IMR-90 (cell line): ENCODE data around the gene ETV6. TPM values are rescaled to one million over a fixed set of nuclear protein-coding genes. Genes with fewer than 3 reads are reported as not detected.

Experiments
- ATAC-seq: fragments of 200-7000 bp; cut with Tn5 transposase; 2 replicates; pipeline ENCODE4 v1.9.1; 2020; ENCODE audit warnings: low read depth, mild to moderate bottlenecking, moderate library complexity
- BruUV-seq: library from RNA; stranded (reverse); fragments of 400-500 nt; replicated peaks from 2 replicates; lab custom pipeline; 2021; lab: Mats Ljungman, UMichigan
- CTCF ChIA-PET: fragments of 300-600 bp; formaldehyde crosslinking; extraction: SDS; loops from one replicate; lab custom pipeline; 2021; ENCODE audit warnings: antibody characterized with exemption; lab: Yijun Ruan, JAX
- POLR2A ChIA-PET: fragments of 300-600 bp; sonication (Branson Sonifier 250); formaldehyde crosslinking; loops from one replicate; lab custom pipeline; 2022; ENCODE audit warnings: antibody characterized with exemption; ENCODE audit not compliant: unreplicated experiment; lab: Charles Lee
- DNase-seq: peaks from one replicate; pipeline ENCODE4 v3.0.0; 2013
- H2AFZ ChIP-seq: replicated peaks from 2 replicates; pipeline ENCODE3; 2013; ENCODE audit warnings: low read length, mild to moderate bottlenecking; ENCODE audit not compliant: poor library complexity
- H2AK5ac ChIP-seq: 2 replicates; pipeline ENCODE4 v1.6.1; 2013; ENCODE audit warnings: low read depth, low read length, inconsistent platforms
- H2AK9ac ChIP-seq: replicated peaks from 2 replicates; pipeline ENCODE3; 2013; ENCODE audit warnings: mild to moderate bottlenecking, low read depth, low read length, moderate library complexity; ENCODE audit not compliant: poor library complexity
- H2BK120ac ChIP-seq: 2 replicates; pipeline ENCODE4 v1.6.1; 2013; ENCODE audit warnings: low read depth, low read length, inconsistent platforms
- H2BK15ac ChIP-seq: 3 replicates; pipeline ENCODE4 v1.6.1; 2013; ENCODE audit warnings: low read depth, low read length, inconsistent platforms
- H2BK20ac ChIP-seq: 2 replicates; pipeline ENCODE4 v1.6.1; 2013; ENCODE audit warnings: low read depth, mild to moderate bottlenecking, inconsistent platforms, low read length, moderate library complexity
- H2BK5ac ChIP-seq: 2 replicates; pipeline ENCODE4 v1.6.1; 2013; ENCODE audit warnings: mild to moderate bottlenecking, low read depth, low read length, inconsistent platforms; ENCODE audit not compliant: poor library complexity, severe bottlenecking
- H3K14ac ChIP-seq: replicated peaks from 2 replicates; pipeline ENCODE4 v1.6.1; 2013; ENCODE audit warnings: low read depth, low read length, inconsistent platforms
- H3K18ac ChIP-seq: 2 replicates; pipeline ENCODE4 v1.6.1; 2013; ENCODE audit warnings: low read depth, low read length, control low read depth
- H3K23ac ChIP-seq: 2 replicates; pipeline ENCODE4 v1.6.1; 2013; ENCODE audit warnings: low read depth, low read length, inconsistent platforms
- H3K27ac ChIP-seq: 2 replicates; pipeline ENCODE4 v1.5.1; 2013; ENCODE audit warnings: mild to moderate bottlenecking, control low read depth, low read length; ENCODE audit not compliant: insufficient read depth
- H3K27me3 ChIP-seq: 2 replicates; pipeline ENCODE4 v1.6.1; 2013; ENCODE audit warnings: low read length; ENCODE audit not compliant: control insufficient read depth, insufficient read depth
- H3K36me3 ChIP-seq: 2 replicates; pipeline ENCODE4 v1.6.1; 2013; ENCODE audit warnings: low read length, mixed read lengths; ENCODE audit not compliant: control insufficient read depth, insufficient read depth
- H3K4ac ChIP-seq: 2 replicates; pipeline ENCODE4 v1.6.1; 2013; ENCODE audit warnings: low read depth, low read length, inconsistent platforms
- H3K4me1 ChIP-seq: 2 replicates; pipeline ENCODE4 v1.6.1; 2013; ENCODE audit warnings: low read length, mixed read lengths; ENCODE audit not compliant: control insufficient read depth, insufficient read depth
- H3K4me2 ChIP-seq: 2 replicates; pipeline ENCODE4 v1.6.1; 2013; ENCODE audit warnings: low read depth, mild to moderate bottlenecking, control low read depth, low read length, moderate library complexity
- H3K4me3 ChIP-seq: 2 replicates; pipeline ENCODE4 v1.5.1; 2013; ENCODE audit warnings: low read depth, mild to moderate bottlenecking, control low read depth, low read length, moderate library complexity; ENCODE audit not compliant: insufficient read depth
- H3K56ac ChIP-seq: 2 replicates; pipeline ENCODE4 v1.6.1; 2013; ENCODE audit warnings: low read length, inconsistent platforms; ENCODE audit not compliant: insufficient read depth; ENCODE audit errors: extremely low read depth
- H3K79me1 ChIP-seq, 2 experiments: 2 replicates each; pipeline ENCODE4 v1.6.1; 2013; ENCODE audit warnings: low read length in 2 of 2, inconsistent platforms in 1 of 2, low read depth in 1 of 2
- H3K9ac ChIP-seq: 2 replicates; pipeline ENCODE4 v1.6.1; 2013; ENCODE audit warnings: low read depth, low read length, control low read depth
- H3K9me1 ChIP-seq: 2 replicates; pipeline ENCODE4 v1.6.1; 2013; ENCODE audit warnings: low read length, inconsistent platforms; ENCODE audit not compliant: insufficient read depth
- H3K9me3 ChIP-seq: 2 replicates; pipeline ENCODE4 v1.6.1; 2013; ENCODE audit warnings: low read length; ENCODE audit not compliant: control insufficient read depth, insufficient read depth
- H4K20me1 ChIP-seq: 2 replicates; pipeline ENCODE4 v1.6.1; 2013; ENCODE audit warnings: low read length, inconsistent platforms; ENCODE audit not compliant: insufficient read depth
- H4K5ac ChIP-seq: 2 replicates; pipeline ENCODE4 v1.6.1; 2013; ENCODE audit warnings: mild to moderate bottlenecking, low read depth, low read length, control low read depth
- H4K8ac ChIP-seq, 2 experiments: 2 replicates each; pipeline ENCODE4 v1.6.1; 2013; ENCODE audit warnings: low read depth in 2 of 2, low read length in 2 of 2, control low read depth in 1 of 2, inconsistent platforms in 1 of 2
- H4K91ac ChIP-seq: 2 replicates; pipeline ENCODE4 v1.6.1; 2013; ENCODE audit warnings: low read depth, low read length, inconsistent platforms; ENCODE audit not compliant: insufficient read depth
- BHLHE40 ChIP-seq: fragments of 150-350 bp; IDR thresholded peaks from 2 replicates; pipeline ENCODE4 v1.6.1; 2016; ENCODE audit warnings: mild to moderate bottlenecking, low read depth, low read length
- ELK1 ChIP-seq: fragments of 150-350 bp; IDR thresholded peaks from 2 replicates; pipeline ENCODE4 v1.6.1; 2016; ENCODE audit warnings: low read depth, mild to moderate bottlenecking, low read length, moderate library complexity, borderline replicate concordance
- FOS ChIP-seq: fragments of 150-350 bp; IDR thresholded peaks from 2 replicates; pipeline ENCODE4 v1.6.1; 2016; ENCODE audit warnings: low read depth, low read length
- MAZ ChIP-seq: IDR thresholded peaks from 2 replicates; pipeline ENCODE4 v1.6.1; 2012; ENCODE audit warnings: low read depth, mild to moderate bottlenecking, low read length, improper control_type of control experiment, moderate library complexity, borderline replicate concordance
- MXI1 ChIP-seq: IDR thresholded peaks from 2 replicates; pipeline ENCODE4 v1.6.1; 2012; ENCODE audit warnings: low read depth, mild to moderate bottlenecking, low read length, moderate library complexity, borderline replicate concordance
- NFE2L2 ChIP-seq: fragments of 150-350 bp; IDR thresholded peaks from 2 replicates; pipeline ENCODE4 v1.6.1; 2016; ENCODE audit warnings: low read depth, mild to moderate bottlenecking, low read length
- POLR2A ChIP-seq: IDR thresholded peaks from 2 replicates; pipeline ENCODE4 v1.6.1; 2012; ENCODE audit warnings: mild to moderate bottlenecking, low read depth, low read length
- RAD21 ChIP-seq: IDR thresholded peaks from 2 replicates; pipeline ENCODE4 v1.6.1; 2012; ENCODE audit warnings: low read length, improper control_type of control experiment
- RCOR1 ChIP-seq: IDR thresholded peaks from 2 replicates; pipeline ENCODE4 v1.6.1; 2012; ENCODE audit warnings: mild to moderate bottlenecking, low read length, improper control_type of control experiment; ENCODE audit not compliant: insufficient replicate concordance
- WGBS, 2 experiments: methylation state at CpG; one replicate each; pipeline versions ENCODE4 v1.1.5 to v1.1.7; 2013; ENCODE audit warnings: missing lambda C conversion rate in 2 of 2; ENCODE audit not compliant: insufficient read length in 1 of 2; ENCODE audit errors: extremely low coverage in 2 of 2; 5-methylcytosine and 5-hydroxymethylcytosine counted together
- dilution Hi-C: fragments of 300-500 bp; cut with HindIII; formaldehyde crosslinking; loops from one replicate; pipeline ENCODE4 v1.14.3; 2018; ENCODE audit warnings: low sequenced_read_pairs; ENCODE audit not compliant: unreplicated experiment
- in situ Hi-C: fragments of 300-500 bp; cut with MboI; formaldehyde crosslinking; loops from 3 replicates; pipeline ENCODE4 v1.14.3; 2019; ENCODE audit warnings: low sequenced_read_pairs, inconsistent platforms, mixed read lengths
- intact Hi-C: fragments of 100-400 bp; cut with micrococcal nuclease; formaldehyde crosslinking; loops from 2 replicates; pipeline ENCODE4 v1.10.0; 2022
- polyA plus RNA-seq, 3 experiments: library from polyadenylated mRNA; depleted of rRNA; stranded (reverse); fragments of >200 nt; gene quantifications; 2 replicates each; pipeline ENCODE4 v1.2.3, GENCODE V29; 2012; ENCODE audit warnings: low replicate concordance in 1 of 3
- total RNA-seq: library from RNA; depleted of rRNA; stranded (reverse); fragments of >200 nt; gene quantifications from 2 replicates; pipeline ENCODE4 v1.2.3, GENCODE V29; 2012
- TF ChIP-seq, protein P1 (sequence below): fragments of 150-350 bp; IDR thresholded peaks from 2 replicates; pipeline ENCODE4 v1.6.1; 2017; ENCODE audit warnings: mild to moderate bottlenecking, antibody characterized with exemption, low read length, low read depth

ETV6 gene
- total and polyA plus RNA-seq, 2 of the 4 experiments (the other 2 are of a cell fraction), result 8.4 to 9.9 TPM

GRCh38 chr12:11663130-11663529, 13.7 kb downstream of the ETV6 start:
- no peak overlapping the region for H2BK20ac ChIP-seq
- no peak overlapping the region for H4K8ac ChIP-seq
- no peak overlapping the region for H2AK5ac ChIP-seq
- no peak overlapping the region for H2AFZ ChIP-seq
- H3K27ac ChIP-seq, result no peak overlapping the region
- 92% methylated on average over 2 of the region's 7 CpGs; no CpG with 5 or more reads in 1 of the 2 experiments for WGBS, 2 experiments
- H2AK9ac ChIP-seq, result no peak overlapping the region
- no peak for DNase-seq
- ChIA-PET CTCF (no interaction called here), POLR2A (no interaction called here)
- no peaks in the 10 kb centered on the region for H3K27me3 ChIP-seq
- H3K4me2 ChIP-seq, result no peak overlapping the region
- intact Hi-C loops, result no loop called here
- H4K20me1 ChIP-seq, result peaks cover 87% of the 10 kb centered on the region
- no peak overlapping the region for H3K18ac ChIP-seq
- no peak overlapping the region for H2BK15ac ChIP-seq
- no peak overlapping the region for H2BK5ac ChIP-seq
- peaks cover 23% of the 10 kb centered on the region for H3K4me1 ChIP-seq
- H3K79me1 ChIP-seq, result peaks cover 36 to 92% of the 10 kb centered on the region in 2 experiments
- no peak overlapping the region for H4K91ac ChIP-seq
- no peak overlapping the region for H3K4ac ChIP-seq
- H3K23ac ChIP-seq, result no peak overlapping the region
- no peaks in the 10 kb centered on the region for H3K9me3 ChIP-seq
- H3K36me3 ChIP-seq, result peaks cover 13% of the 10 kb centered on the region; the same call in 1 of the 2 replicates
- H3K56ac ChIP-seq, result no peak overlapping the region
- no peak overlapping the region for H3K9ac ChIP-seq
- H3K4me3 ChIP-seq, result no peak overlapping the region
- dilution Hi-C loops, result no loop called here
- TF ChIP-seq MAZ (no peak), BHLHE40 (no peak), NFE2L2 (no peak), POLR2A (no peak), RCOR1 (no peak), FOS (no peak), RAD21 (no peak), MXI1 (no peak), ELK1 (no peak)
- TF ChIP-seq, protein P1, sequence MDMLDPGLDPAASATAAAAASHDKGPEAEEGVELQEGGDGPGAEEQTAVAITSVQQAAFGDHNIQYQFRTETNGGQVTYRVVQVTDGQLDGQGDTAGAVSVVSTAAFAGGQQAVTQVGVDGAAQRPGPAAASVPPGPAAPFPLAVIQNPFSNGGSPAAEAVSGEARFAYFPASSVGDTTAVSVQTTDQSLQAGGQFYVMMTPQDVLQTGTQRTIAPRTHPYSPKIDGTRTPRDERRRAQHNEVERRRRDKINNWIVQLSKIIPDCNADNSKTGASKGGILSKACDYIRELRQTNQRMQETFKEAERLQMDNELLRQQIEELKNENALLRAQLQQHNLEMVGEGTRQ, result no peak
- in situ Hi-C loops, result no loop called here
- no peak overlapping the region for H4K5ac ChIP-seq
- H3K14ac ChIP-seq, result no peak overlapping the region
- peaks cover 25% of the 10 kb centered on the region for H3K9me1 ChIP-seq
- H2BK120ac ChIP-seq, result no peak overlapping the region
- no TSS peak for BruUV-seq
- ATAC-seq, result no peak
